ENCODE data around the gene SLC11A1.

DNA sequence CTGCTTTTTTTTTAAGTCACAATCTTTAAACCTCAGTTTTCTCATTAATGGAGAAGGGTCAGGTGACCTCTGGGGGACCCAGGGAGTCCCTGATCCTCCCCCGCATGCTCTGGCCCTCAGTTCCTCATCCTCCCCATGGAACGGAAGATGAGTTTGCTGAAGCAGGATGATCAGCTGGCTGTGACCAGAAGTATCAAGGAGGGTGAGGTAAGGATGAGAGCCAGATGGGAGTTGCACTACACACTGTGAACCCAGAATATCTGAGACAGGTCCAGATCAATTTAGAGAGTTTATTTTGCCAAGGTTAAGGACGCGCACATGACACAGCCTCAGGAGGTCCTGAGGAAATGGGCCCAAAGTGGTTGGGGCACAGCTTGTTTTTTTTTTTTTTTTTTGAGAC is 21.6 kb upstream of the SLC11A1 start:
- TF ChIP-seq, protein P1, sequence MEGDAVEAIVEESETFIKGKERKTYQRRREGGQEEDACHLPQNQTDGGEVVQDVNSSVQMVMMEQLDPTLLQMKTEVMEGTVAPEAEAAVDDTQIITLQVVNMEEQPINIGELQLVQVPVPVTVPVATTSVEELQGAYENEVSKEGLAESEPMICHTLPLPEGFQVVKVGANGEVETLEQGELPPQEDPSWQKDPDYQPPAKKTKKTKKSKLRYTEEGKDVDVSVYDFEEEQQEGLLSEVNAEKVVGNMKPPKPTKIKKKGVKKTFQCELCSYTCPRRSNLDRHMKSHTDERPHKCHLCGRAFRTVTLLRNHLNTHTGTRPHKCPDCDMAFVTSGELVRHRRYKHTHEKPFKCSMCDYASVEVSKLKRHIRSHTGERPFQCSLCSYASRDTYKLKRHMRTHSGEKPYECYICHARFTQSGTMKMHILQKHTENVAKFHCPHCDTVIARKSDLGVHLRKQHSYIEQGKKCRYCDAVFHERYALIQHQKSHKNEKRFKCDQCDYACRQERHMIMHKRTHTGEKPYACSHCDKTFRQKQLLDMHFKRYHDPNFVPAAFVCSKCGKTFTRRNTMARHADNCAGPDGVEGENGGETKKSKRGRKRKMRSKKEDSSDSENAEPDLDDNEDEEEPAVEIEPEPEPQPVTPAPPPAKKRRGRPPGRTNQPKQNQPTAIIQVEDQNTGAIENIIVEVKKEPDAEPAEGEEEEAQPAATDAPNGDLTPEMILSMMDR (IDR thresholded peaks at IDR 0.05), result no peak
- TF ChIP-seq POLR2A (IDR thresholded peaks at IDR 0.05), result no peak

Data from heart left ventricle (tissue), 13 donors.